Vagina (tissue), 2 donors: ENCODE results near the gene IL18RAP.

Source experiments
- POLR2A ChIP-seq, 2 donors: fragments of 450-650 bp; IDR thresholded peaks; one replicate each; pipeline ENCODE4 v1.6.1; 2017; ENCODE audit warnings: antibody characterized with exemption in 2 of 2, mild to moderate bottlenecking in 2 of 2, moderate library complexity in 2 of 2
- TF ChIP-seq, protein P1 (sequence below), 3 experiments: fragments of 450-650 bp in 2 of 3; fragments of 200-600 bp in 1 of 3; sonication (generic) in 1 of 3; IDR thresholded peaks; one replicate each; pipeline ENCODE4 v1.5.1; 2017 to 2019; ENCODE audit warnings: antibody characterized with exemption in 3 of 3, mild to moderate bottlenecking in 2 of 3, moderate library complexity in 2 of 3

GRCh38 chr2:102439065-102439695 is 16.2 kb downstream of the IL18RAP start:
- TF ChIP-seq, protein P1, sequence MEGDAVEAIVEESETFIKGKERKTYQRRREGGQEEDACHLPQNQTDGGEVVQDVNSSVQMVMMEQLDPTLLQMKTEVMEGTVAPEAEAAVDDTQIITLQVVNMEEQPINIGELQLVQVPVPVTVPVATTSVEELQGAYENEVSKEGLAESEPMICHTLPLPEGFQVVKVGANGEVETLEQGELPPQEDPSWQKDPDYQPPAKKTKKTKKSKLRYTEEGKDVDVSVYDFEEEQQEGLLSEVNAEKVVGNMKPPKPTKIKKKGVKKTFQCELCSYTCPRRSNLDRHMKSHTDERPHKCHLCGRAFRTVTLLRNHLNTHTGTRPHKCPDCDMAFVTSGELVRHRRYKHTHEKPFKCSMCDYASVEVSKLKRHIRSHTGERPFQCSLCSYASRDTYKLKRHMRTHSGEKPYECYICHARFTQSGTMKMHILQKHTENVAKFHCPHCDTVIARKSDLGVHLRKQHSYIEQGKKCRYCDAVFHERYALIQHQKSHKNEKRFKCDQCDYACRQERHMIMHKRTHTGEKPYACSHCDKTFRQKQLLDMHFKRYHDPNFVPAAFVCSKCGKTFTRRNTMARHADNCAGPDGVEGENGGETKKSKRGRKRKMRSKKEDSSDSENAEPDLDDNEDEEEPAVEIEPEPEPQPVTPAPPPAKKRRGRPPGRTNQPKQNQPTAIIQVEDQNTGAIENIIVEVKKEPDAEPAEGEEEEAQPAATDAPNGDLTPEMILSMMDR (IDR thresholded peaks at IDR 0.05): no peak
- TF ChIP-seq POLR2A (IDR thresholded peaks at IDR 0.05): no peak
